Measurements from ENCODE around the gene PTPRG. TPM values are rescaled to one million over a fixed set of nuclear protein-coding genes. Genes with fewer than 3 reads are reported as not detected.

PTPRG gene
- total RNA-seq, 3 donors from 2014 or later (not counting 1 experiment from before 2014, with no cell fraction given): 1.0 to 2.9 (median 2.5) TPM

GRCh38 chr3:61788623-61789507, 227.5 kb downstream of the PTPRG start:
- Histone ChIP-seq H3K27ac (ENCODE audit: low read length) (no peak overlapping the region), H3K4me3 (ENCODE audit: low read length) (no peak overlapping the region), H3K4me1 (ENCODE audit: control insufficient read depth, insufficient read depth, low read length) (no peaks in the 10 kb centered on the region), H3K9me3 (ENCODE audit: control insufficient read depth, insufficient read depth, low read length) (no peaks in the 10 kb centered on the region), H3K36me3 (ENCODE audit: control insufficient read depth, insufficient read depth, low read length) (no peaks in the 10 kb centered on the region), H3K27me3 (ENCODE audit: control insufficient read depth, insufficient read depth, low read length) (no peaks in the 10 kb centered on the region)
- DNase-seq (no peak), ATAC-seq (no peak)
- no peak overlapping the region for H3K4me3 Mint-ChIP-seq
- WGBS (ENCODE audit: insufficient coverage): 87% methylated on average over 3 of the region's 4 CpGs
- no peak for TF ChIP-seq CTCF (IDR thresholded peaks at IDR 0.05)
- H3K4me1 Mint-ChIP-seq: no peaks in the 10 kb centered on the region
- no peak overlapping the region for H3K27ac Mint-ChIP-seq
- no peaks in the 10 kb centered on the region for H3K36me3 Mint-ChIP-seq
- peaks cover 3 to 6% of the 10 kb centered on the region in 2 donors for H3K9me3 Mint-ChIP-seq
- intact Hi-C loops (cut with micrococcal nuclease): no loop called here
- H3K27me3 Mint-ChIP-seq (ENCODE audit: low read depth in 2 of 2): no peaks in the 10 kb centered on the region

- H3K4me1 ChIP-seq (ENCODE audit: control insufficient read depth, insufficient read depth, low read length): no peaks in the 10 kb centered on the region
- no peak for DNase-seq
- intact Hi-C loops (cut with micrococcal nuclease): no loop called here
- no peaks in the 10 kb centered on the region for H3K27me3 ChIP-seq (ENCODE audit: control insufficient read depth, insufficient read depth, low read length)
- no peak for ATAC-seq
- H3K4me1 Mint-ChIP-seq: no peaks in the 10 kb centered on the region
- no peaks in the 10 kb centered on the region for H3K27me3 Mint-ChIP-seq (ENCODE audit: low read depth in 2 of 2)
- peaks cover 3 to 5% of the 10 kb centered on the region in 2 donors for H3K9me3 Mint-ChIP-seq
- WGBS (ENCODE audit: insufficient coverage): 41% methylated on average over 3 of the region's 3 CpGs
- no peak overlapping the region for H3K4me3 ChIP-seq (ENCODE audit: low read length)
- H3K27ac ChIP-seq (ENCODE audit: low read length): no peak overlapping the region
- no peak for TF ChIP-seq CTCF (IDR thresholded peaks at IDR 0.05)
- no peak overlapping the region for H3K4me3 Mint-ChIP-seq
- no peaks in the 10 kb centered on the region for H3K9me3 ChIP-seq (ENCODE audit: control insufficient read depth, insufficient read depth, low read length)
- no peak overlapping the region for H3K27ac Mint-ChIP-seq
- H3K36me3 ChIP-seq (ENCODE audit: control insufficient read depth, insufficient read depth, low read length): no peaks in the 10 kb centered on the region
- H3K36me3 Mint-ChIP-seq: no peaks in the 10 kb centered on the region
Observed at GRCh38 chr3:61789861-61790260, 228.5 kb downstream of the PTPRG start.

GRCh38 chr3:61790411-61790810, 229.0 kb downstream of the PTPRG start:
- H3K36me3 ChIP-seq (ENCODE audit: control insufficient read depth, insufficient read depth, low read length): no peaks in the 10 kb centered on the region
- H3K9me3 ChIP-seq (ENCODE audit: control insufficient read depth, insufficient read depth, low read length): no peaks in the 10 kb centered on the region
- H3K27me3 ChIP-seq (ENCODE audit: control insufficient read depth, insufficient read depth, low read length): no peaks in the 10 kb centered on the region
- ATAC-seq: no peak
- Mint-ChIP-seq H3K36me3 (no peaks in the 10 kb centered on the region), H3K27ac (no peak overlapping the region), H3K9me3 (peaks cover 3 to 5% of the 10 kb centered on the region in 2 donors), H3K4me1 (no peaks in the 10 kb centered on the region), H3K4me3 (no peak overlapping the region), H3K27me3 (ENCODE audit: low read depth in 2 of 2) (no peaks in the 10 kb centered on the region)
- no peak for DNase-seq
- no peak overlapping the region for H3K4me3 ChIP-seq (ENCODE audit: low read length)
- intact Hi-C loops (cut with micrococcal nuclease): no loop called here
- no peak overlapping the region for H3K27ac ChIP-seq (ENCODE audit: low read length)
- H3K4me1 ChIP-seq (ENCODE audit: control insufficient read depth, insufficient read depth, low read length): no peaks in the 10 kb centered on the region
- TF ChIP-seq CTCF (IDR thresholded peaks at IDR 0.05): no peak

- Mint-ChIP-seq H3K4me3 (no peak overlapping the region), H3K4me1 (no peaks in the 10 kb centered on the region), H3K36me3 (no peaks in the 10 kb centered on the region), H3K27me3 (ENCODE audit: low read depth in 2 of 2) (no peaks in the 10 kb centered on the region), H3K9me3 (peaks cover 2 to 3% of the 10 kb centered on the region in 2 donors), H3K27ac (no peak overlapping the region)
- intact Hi-C loops (cut with micrococcal nuclease): no loop called here
- no peaks in the 10 kb centered on the region for H3K36me3 ChIP-seq (ENCODE audit: control insufficient read depth, insufficient read depth, low read length)
- TF ChIP-seq CTCF (IDR thresholded peaks at IDR 0.05): no peak
- DNase-seq: no peak
- H3K9me3 ChIP-seq (ENCODE audit: control insufficient read depth, insufficient read depth, low read length): no peaks in the 10 kb centered on the region
- H3K4me1 ChIP-seq (ENCODE audit: control insufficient read depth, insufficient read depth, low read length): no peaks in the 10 kb centered on the region
- no peaks in the 10 kb centered on the region for H3K27me3 ChIP-seq (ENCODE audit: control insufficient read depth, insufficient read depth, low read length)
- WGBS (ENCODE audit: insufficient coverage): 83% methylated on average over 2 of the region's 2 CpGs
- no peak for ATAC-seq
- no peak overlapping the region for H3K4me3 ChIP-seq (ENCODE audit: low read length)
- no peak overlapping the region for H3K27ac ChIP-seq (ENCODE audit: low read length)
Observed at GRCh38 chr3:61793056-61793455, 231.7 kb downstream of the PTPRG start.

Data from natural killer cell (primary cell).